T-cell (primary cell): Measurements from ENCODE around the gene SMIM35. TPM values are rescaled to one million over a fixed set of nuclear protein-coding genes. Genes with fewer than 3 reads are reported as not detected.

ENCODE experiments used
- ATAC-seq, 4 experiments: fragments of 200-7000 bp in 3 of 4; fragments of 150-1000 bp in 1 of 4; cut with Tn5 transposase; replicated peaks in 1 of 4; 1 replicate in 3 of 4; 2 replicates in 1 of 4; pipeline ENCODE4 v1.10.0; 2021; ENCODE audit warnings: moderate library complexity in 3 of 4, mild to moderate bottlenecking in 2 of 4, moderate number of reproducible peaks in 1 of 4
- CTCF ChIA-PET, 2 donors: fragments of 300-600 bp; sonication (Branson Sonifier 250); formaldehyde crosslinking; loops; one replicate each; lab custom pipeline; 2022; ENCODE audit warnings: antibody characterized with exemption in 2 of 2; lab: Charles Lee
- POLR2A ChIA-PET, 2 donors: fragments of 300-600 bp; sonication (Branson Sonifier 250); formaldehyde crosslinking; loops; one replicate each; lab custom pipeline; 2022; ENCODE audit warnings: antibody characterized with exemption in 2 of 2; lab: Charles Lee
- DNase-seq, 35 experiments: peaks; one replicate each; pipeline versions ENCODE4 v3.0.0 to v3.0.0-alpha.2; 2013 to 2023
- H3K27ac ChIP-seq: one replicate; pipeline ENCODE4 v1.5.1; 2013; ENCODE audit warnings: low read length
- H3K27me3 ChIP-seq, 2 experiments: replicated peaks in 1 of 2; 1 replicate in 1 of 2; 2 replicates in 1 of 2; pipeline versions ENCODE4 v1.6.1 to v1.7.0; 2013; ENCODE audit warnings: low read length in 1 of 2, mixed read lengths in 1 of 2; ENCODE audit not compliant: control insufficient read depth in 2 of 2, insufficient read depth in 2 of 2; ENCODE audit errors: extremely low read depth in 1 of 2
- H3K36me3 ChIP-seq, 2 donors: 1 replicate in 1 of 2; 2 replicates in 1 of 2; pipeline versions ENCODE4 v1.6.1 to v1.7.0; 2013; ENCODE audit warnings: low read length in 1 of 2; ENCODE audit not compliant: control insufficient read depth in 2 of 2, insufficient read depth in 1 of 2; ENCODE audit errors: extremely low read depth in 1 of 2
- H3K4me1 ChIP-seq, 2 experiments: 1 replicate in 1 of 2; 2 replicates in 1 of 2; pipeline versions ENCODE4 v1.6.1 to v1.7.0; 2013; ENCODE audit warnings: low read length in 2 of 2, mixed read lengths in 1 of 2; ENCODE audit not compliant: insufficient read depth in 2 of 2, control insufficient read depth in 1 of 2; ENCODE audit errors: extremely low read depth in 1 of 2
- H3K4me3 ChIP-seq, 2 donors: 1 replicate in 1 of 2; 2 replicates in 1 of 2; pipeline versions ENCODE4 v1.5.1 to v1.7.0; 2013; ENCODE audit warnings: mild to moderate bottlenecking in 2 of 2, low read length in 1 of 2, moderate library complexity in 1 of 2; ENCODE audit not compliant: control insufficient read depth in 1 of 2; ENCODE audit errors: extremely low read depth in 1 of 2
- H3K9me3 ChIP-seq: 2 replicates; pipeline ENCODE4 v1.7.0; 2013
- H3K27ac Mint-ChIP-seq, 2 donors: one replicate each; pipeline ENCODE4 v1.8.0; 2020 to 2021; ENCODE audit warnings: mild to moderate bottlenecking in 2 of 2, mixed read lengths in 2 of 2
- H3K27me3 Mint-ChIP-seq, 2 donors: one replicate each; pipeline ENCODE4 v1.8.0; 2021 to 2022; ENCODE audit warnings: mixed read lengths in 2 of 2
- H3K36me3 Mint-ChIP-seq: one replicate; pipeline ENCODE4 v1.8.0; 2021; ENCODE audit warnings: mixed read lengths
- H3K4me1 Mint-ChIP-seq, 3 donors: one replicate each; pipeline ENCODE4 v1.8.0; 2020 to 2022; ENCODE audit warnings: mixed read lengths in 3 of 3, mild to moderate bottlenecking in 1 of 3
- H3K4me3 Mint-ChIP-seq, 3 donors: one replicate each; pipeline ENCODE4 v1.8.0; 2020 to 2022; ENCODE audit warnings: mild to moderate bottlenecking in 3 of 3, mixed read lengths in 3 of 3, moderate library complexity in 3 of 3
- H3K9me3 Mint-ChIP-seq, 3 donors: one replicate each; pipeline ENCODE4 v1.8.0; 2020 to 2022; ENCODE audit warnings: mixed read lengths in 3 of 3
- WGBS: methylation state at CpG from one replicate; pipeline ENCODE4 v1.1.5; 2013; ENCODE audit warnings: missing lambda C conversion rate; ENCODE audit not compliant: insufficient coverage; 5-methylcytosine and 5-hydroxymethylcytosine counted together
- total RNA-seq, 35 experiments: library from RNA in 6 of 35; stranded (reverse) in 6 of 35; fragments of 120-200 nt in 1 of 35; gene quantifications; one replicate each; pipeline versions ENCODE4 v1.2.1 to v1.2.4 and lab custom pipeline; 2013 to 2026

SMIM35 gene
- total RNA-seq, 5 donors from 2014 or later (not counting 1 experiment from before 2014, with no cell fraction given) = 0.28 to 1.0 (median 0.36) TPM

DNA sequence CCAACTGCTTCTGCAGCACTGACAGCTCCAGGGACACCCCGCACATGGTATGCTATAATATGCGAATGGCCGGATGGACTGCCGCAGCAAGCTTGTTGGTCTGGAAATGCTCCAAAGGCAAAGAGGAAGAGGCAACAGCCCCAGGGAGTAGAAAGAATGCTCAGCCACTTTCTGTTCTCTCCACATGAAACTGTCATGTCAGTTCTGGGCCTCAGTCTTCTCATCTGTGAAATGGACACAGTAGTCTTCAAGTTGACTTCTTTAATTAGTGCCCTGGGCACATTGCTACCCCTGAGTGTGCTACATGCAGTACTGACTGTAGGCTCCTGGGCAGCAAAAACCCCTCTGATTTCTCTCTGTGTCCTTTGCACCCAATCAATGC lies 80.6 kb downstream of the SMIM35 start:
- Histone ChIP-seq H3K4me1 (peaks cover 50 to 99% of the 10 kb centered on the region in 2 experiments), H3K27me3 (no peaks in the 10 kb centered on the region), H3K9me3 (no peaks in the 10 kb centered on the region), H3K27ac (peak overlapping the region; percentile 88), H3K4me3 (no peak overlapping the region), H3K36me3 (peaks cover 0 to 3% of the 10 kb centered on the region in 2 donors)
- Mint-ChIP-seq H3K27me3 (no peaks in the 10 kb centered on the region), H3K4me1 (peaks cover 94 to 100% (median 99%) of the 10 kb centered on the region in 3 donors), H3K9me3 (peaks cover 0 to 9% (median 3%) of the 10 kb centered on the region in 3 donors), H3K27ac (peak overlapping the region; percentile 99 to 100), H3K36me3 (peaks cover 8% of the 10 kb centered on the region), H3K4me3 (peak overlapping the region in 1 of 3 donors; percentile 85)
- no peak for ATAC-seq
- no peak for DNase-seq
- WGBS = 98% methylated on average over 4 of the region's 4 CpGs
- ChIA-PET CTCF (interaction anchor here in 1 of 2 donors (0.9 to 1.2 kb wide), 2 partner anchors 12 to 45 kb away, joined by 3 read pairs; no protein-coding TSS in a partner anchor), POLR2A (no interaction called here)

DNA sequence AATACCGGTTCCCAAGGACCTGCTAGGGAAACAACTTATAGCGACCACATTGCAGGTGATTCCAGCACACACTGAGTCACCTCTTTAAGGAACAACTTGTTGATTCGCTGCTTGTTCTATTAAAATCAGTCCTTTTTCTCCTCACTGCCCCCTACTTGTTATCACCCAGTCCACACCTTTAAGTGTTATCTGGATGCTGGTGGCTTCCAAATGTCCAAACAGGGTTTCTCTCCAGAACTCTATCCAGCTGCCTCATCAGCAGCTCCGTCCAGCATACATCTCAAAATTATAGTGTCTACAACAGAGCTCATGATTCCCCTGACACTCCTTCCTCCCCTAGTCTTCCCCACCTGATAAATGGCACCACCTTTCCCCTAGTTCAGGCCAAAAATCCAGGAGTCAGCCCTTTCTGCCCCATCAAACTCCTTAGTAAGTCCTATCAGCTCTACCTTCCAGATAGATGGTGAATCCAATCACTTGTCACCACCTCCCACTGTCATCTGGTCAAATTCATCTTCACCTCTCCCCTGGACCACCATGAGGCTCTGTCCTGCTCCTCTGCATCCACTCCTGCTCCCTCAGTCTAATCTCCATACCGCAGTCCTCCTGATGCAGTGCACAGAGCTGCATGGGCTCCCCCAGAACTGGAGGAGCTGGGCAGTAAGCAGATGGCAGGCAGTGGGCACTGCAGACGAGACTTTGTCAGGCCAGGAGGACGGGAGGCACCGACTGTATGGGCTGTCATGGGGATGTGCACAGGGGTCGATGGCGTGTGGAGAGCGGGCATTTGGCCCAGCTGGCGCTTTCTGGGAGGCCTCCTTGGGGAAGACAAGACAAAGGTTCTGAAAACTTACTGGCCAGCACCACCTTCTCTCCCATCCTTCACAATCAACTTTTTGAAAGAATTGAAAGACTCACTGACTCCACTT lies 81.3 kb downstream of the SMIM35 start:
- 96% methylated on average over 12 of the region's 12 CpGs for WGBS

DNA sequence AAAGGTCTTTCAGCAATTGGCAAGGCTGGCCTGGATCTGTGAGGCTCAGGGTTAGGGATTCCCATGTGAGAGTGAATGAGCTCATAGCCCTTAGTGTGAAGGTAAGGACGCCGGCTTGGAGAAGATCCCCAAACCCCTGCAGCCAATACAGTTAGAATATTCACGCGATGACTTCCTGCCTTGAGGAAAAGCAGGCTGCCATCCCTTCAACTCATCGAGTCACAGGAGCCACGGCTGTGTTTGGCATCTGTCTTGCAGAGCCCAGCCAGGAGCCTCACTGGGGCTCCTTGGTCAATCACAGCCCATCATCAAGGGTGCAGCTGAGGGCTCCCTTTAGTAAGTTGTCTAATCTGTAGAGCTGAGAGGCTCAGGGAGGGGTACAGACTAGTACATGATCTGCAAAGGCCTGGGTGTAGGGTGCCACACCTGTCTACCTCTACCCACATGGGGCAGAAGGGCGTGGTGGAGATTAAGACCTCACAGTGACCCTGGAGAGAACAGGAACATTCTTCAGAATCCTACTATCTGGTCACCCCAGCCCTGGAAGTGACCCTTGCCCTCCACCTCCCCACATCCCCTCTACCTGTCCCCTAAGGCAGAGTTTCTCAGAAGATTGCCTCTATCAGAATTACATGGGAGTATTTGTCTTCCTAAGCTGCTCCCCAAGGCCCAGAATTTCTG lies 82.1 kb downstream of the SMIM35 start:
- H3K27ac Mint-ChIP-seq = peak overlapping the region; percentile 99 to 100
- H3K4me3 Mint-ChIP-seq = peak overlapping the region in 1 of 3 donors; percentile 66
- ChIA-PET CTCF (interaction anchor here in 1 of 2 donors (1.2 kb wide), 1 partner anchor 47 kb away, joined by 3 read pairs; no protein-coding TSS in a partner anchor), POLR2A (interaction anchor here (0.5 to 0.6 kb wide), 2 partner anchors 22 to 1148 kb away, joined by 3 to 10 read pairs; no protein-coding TSS in a partner anchor)
- DNase-seq = no peak
- H3K36me3 Mint-ChIP-seq = peaks cover 17% of the 10 kb centered on the region
- H3K27me3 Mint-ChIP-seq = no peaks in the 10 kb centered on the region
- WGBS = 93% methylated on average over 2 of the region's 7 CpGs
- no peak for ATAC-seq
- no peaks in the 10 kb centered on the region for H3K9me3 ChIP-seq
- peaks cover 97 to 100% (median 100%) of the 10 kb centered on the region in 3 donors for H3K4me1 Mint-ChIP-seq
- peaks cover 0 to 9% (median 3%) of the 10 kb centered on the region in 3 donors for H3K9me3 Mint-ChIP-seq
- H3K27me3 ChIP-seq = no peaks in the 10 kb centered on the region
- H3K36me3 ChIP-seq = peaks cover 5 to 18% of the 10 kb centered on the region in 2 donors
- peaks cover 50 to 99% of the 10 kb centered on the region in 2 experiments for H3K4me1 ChIP-seq
- H3K27ac ChIP-seq = peak overlapping the region; percentile 88
- H3K4me3 ChIP-seq = no peak overlapping the region

More for the DNA sequence above, 81.3 kb downstream of the SMIM35 start:
- Histone ChIP-seq H3K27me3 (no peaks in the 10 kb centered on the region), H3K36me3 (peaks cover 0 to 10% of the 10 kb centered on the region in 2 donors), H3K4me3 (no peak overlapping the region), H3K9me3 (no peaks in the 10 kb centered on the region), H3K27ac (peak overlapping the region; percentile 88), H3K4me1 (peaks cover 50 to 99% of the 10 kb centered on the region in 2 experiments)
- no peak for DNase-seq
- no peak for ATAC-seq
- H3K9me3 Mint-ChIP-seq = peaks cover 0 to 9% (median 3%) of the 10 kb centered on the region in 3 donors
- ChIA-PET CTCF (interaction anchor here in 1 of 2 donors (0.9 to 1.2 kb wide), 2 partner anchors 13 to 46 kb away, joined by 3 read pairs; no protein-coding TSS in a partner anchor), POLR2A (interaction anchor here in 1 of 2 donors (0.6 kb wide), 1 partner anchor 780 kb away, joined by 3 read pairs; no protein-coding TSS in a partner anchor)
- no peaks in the 10 kb centered on the region for H3K27me3 Mint-ChIP-seq
- peaks cover 96 to 100% (median 100%) of the 10 kb centered on the region in 3 donors for H3K4me1 Mint-ChIP-seq
- peaks cover 9% of the 10 kb centered on the region for H3K36me3 Mint-ChIP-seq
- no peak overlapping the region for H3K4me3 Mint-ChIP-seq
- peak overlapping the region; percentile 99 to 100 for H3K27ac Mint-ChIP-seq

GRCh38 chr11:118003456-118003855 lies 83.3 kb downstream of the SMIM35 start:
- Mint-ChIP-seq H3K9me3 (peaks cover 0 to 9% (median 3%) of the 10 kb centered on the region in 3 donors), H3K36me3 (peaks cover 21% of the 10 kb centered on the region)

DNA sequence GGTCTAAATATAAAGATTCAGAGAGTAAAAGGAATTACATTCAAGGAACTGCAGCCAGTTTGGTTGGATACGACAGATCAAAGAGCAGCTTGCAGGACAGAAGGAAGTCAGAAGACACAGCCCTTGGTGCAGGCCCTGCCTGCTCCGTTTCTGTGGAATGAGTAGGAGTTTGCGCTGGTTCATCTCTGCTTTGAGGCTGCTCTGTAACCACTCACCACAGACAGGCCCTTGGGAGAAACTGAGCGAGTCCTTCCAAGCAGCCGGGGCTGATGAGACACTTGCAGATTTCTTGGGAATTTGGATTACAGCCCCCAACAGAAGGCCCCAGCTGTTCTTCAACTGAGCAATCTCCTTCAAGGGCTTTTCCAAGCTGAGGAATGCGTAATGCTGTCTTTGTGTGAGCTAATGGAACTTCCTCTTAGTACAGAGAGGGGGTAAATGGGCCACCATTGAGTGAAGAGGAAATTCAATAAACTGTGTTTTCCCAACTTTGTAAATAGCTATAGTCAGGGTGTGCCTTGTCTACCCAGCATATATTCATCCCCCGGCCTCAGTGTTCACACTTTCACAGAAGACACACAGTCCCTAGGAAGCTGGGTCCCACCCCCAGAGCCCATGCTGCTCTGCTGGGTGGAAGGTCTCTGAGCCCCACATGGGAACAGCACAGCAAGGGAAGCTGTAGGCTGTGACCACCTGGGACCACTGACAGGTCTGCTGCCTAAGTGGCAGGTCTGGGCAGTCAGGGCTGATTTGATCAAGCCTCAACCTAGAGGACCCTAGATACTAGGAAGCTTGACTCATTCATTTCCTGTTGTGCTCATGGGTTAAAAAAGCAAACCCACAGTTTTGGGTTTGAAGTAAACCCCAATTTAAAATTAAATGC lies 84.0 kb downstream of the SMIM35 start:
- H3K27ac ChIP-seq = peak overlapping the region; percentile 88
- ATAC-seq = peak; percentile 25 to 62 (median 52)
- H3K4me1 ChIP-seq = peaks cover 38 to 99% of the 10 kb centered on the region in 2 experiments
- Mint-ChIP-seq H3K9me3 (peaks cover 0 to 9% (median 3%) of the 10 kb centered on the region in 3 donors), H3K36me3 (peaks cover 28% of the 10 kb centered on the region), H3K27ac (peak overlapping the region; percentile 99 to 100), H3K27me3 (no peaks in the 10 kb centered on the region), H3K4me1 (peaks cover 93 to 100% (median 100%) of the 10 kb centered on the region in 3 donors), H3K4me3 (peak overlapping the region; percentile 14 to 66 (median 52))
- 9% methylated on average over 4 of the region's 7 CpGs for WGBS
- no peaks in the 10 kb centered on the region for H3K9me3 ChIP-seq
- ChIA-PET POLR2A (interaction anchor here in 1 of 2 donors (0.6 kb wide), 1 partner anchor 136 kb away, joined by 3 read pairs; no protein-coding TSS in a partner anchor), CTCF (interaction anchor here (0.8 to 1.4 kb wide), 3 partner anchors 50 to 187 kb away, joined by 3 to 4 read pairs (median 3); no protein-coding TSS in a partner anchor)
- no peaks in the 10 kb centered on the region for H3K27me3 ChIP-seq
- H3K4me3 ChIP-seq = no peak overlapping the region
- peak in 4 of 35 experiments; percentile 26 to 65 (median 51) for DNase-seq
- H3K36me3 ChIP-seq = peaks cover 16 to 37% of the 10 kb centered on the region in 2 donors

More at GRCh38 chr11:118003456-118003855, 83.3 kb downstream of the SMIM35 start:
- no peak for DNase-seq
- Histone ChIP-seq H3K36me3 (peaks cover 9 to 30% of the 10 kb centered on the region in 2 donors), H3K4me3 (no peak overlapping the region), H3K27me3 (no peaks in the 10 kb centered on the region), H3K4me1 (peaks cover 44 to 100% of the 10 kb centered on the region in 2 experiments), H3K27ac (peak overlapping the region; percentile 88), H3K9me3 (no peaks in the 10 kb centered on the region)
- ChIA-PET POLR2A (no interaction called here), CTCF (interaction anchor here in 1 of 2 donors (1.4 kb wide), 1 partner anchor 57 kb away, joined by 4 read pairs; no protein-coding TSS in a partner anchor)
- Mint-ChIP-seq H3K4me1 (peaks cover 94 to 100% (median 100%) of the 10 kb centered on the region in 3 donors), H3K4me3 (peak overlapping the region; percentile 14 to 66 (median 52)), H3K27me3 (no peaks in the 10 kb centered on the region), H3K27ac (peak overlapping the region; percentile 99 to 100)
- WGBS = no CpG with 5 or more reads among the region's 4 CpGs
- ATAC-seq = peak in 3 of 4 experiments; percentile 4 to 12 (median 8)
